Lower leg skin (tissue), 3 donors: Measurements from ENCODE around the gene OAS3.

Experiments
- POLR2A ChIP-seq, 2 donors: fragments of 450-650 bp; IDR thresholded peaks; one replicate each; pipeline ENCODE4 v1.6.1; 2016 to 2017; ENCODE audit warnings: antibody characterized with exemption in 2 of 2, mild to moderate bottlenecking in 1 of 2, moderate library complexity in 1 of 2
- TF ChIP-seq, protein P1 (sequence below), 3 donors: fragments of 450-650 bp; IDR thresholded peaks; one replicate each; pipeline ENCODE4 v1.5.1; 2016; ENCODE audit warnings: antibody characterized with exemption in 3 of 3, mild to moderate bottlenecking in 3 of 3, moderate library complexity in 2 of 3

DNA sequence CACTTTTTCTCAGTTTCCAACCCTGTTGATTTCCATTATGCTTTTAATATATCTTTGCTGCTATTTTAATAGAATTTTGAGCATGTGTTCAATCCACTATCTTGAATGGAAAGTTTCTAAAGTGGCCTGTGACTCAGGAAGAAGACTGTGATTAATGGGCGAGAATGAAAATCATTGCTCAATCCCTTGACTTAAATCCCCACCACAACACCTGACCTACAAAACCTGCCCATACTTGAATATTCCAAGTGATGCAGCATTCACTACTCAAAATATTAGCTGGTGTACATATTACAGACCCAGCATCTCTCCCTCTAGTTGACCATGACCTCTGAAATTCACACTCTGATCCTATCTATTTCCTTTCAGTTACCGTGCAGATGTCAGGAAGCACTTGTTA is 1.3 kb upstream of the OAS3 start:
- TF ChIP-seq POLR2A (IDR thresholded peaks at IDR 0.05) = no peak
- TF ChIP-seq, protein P1, sequence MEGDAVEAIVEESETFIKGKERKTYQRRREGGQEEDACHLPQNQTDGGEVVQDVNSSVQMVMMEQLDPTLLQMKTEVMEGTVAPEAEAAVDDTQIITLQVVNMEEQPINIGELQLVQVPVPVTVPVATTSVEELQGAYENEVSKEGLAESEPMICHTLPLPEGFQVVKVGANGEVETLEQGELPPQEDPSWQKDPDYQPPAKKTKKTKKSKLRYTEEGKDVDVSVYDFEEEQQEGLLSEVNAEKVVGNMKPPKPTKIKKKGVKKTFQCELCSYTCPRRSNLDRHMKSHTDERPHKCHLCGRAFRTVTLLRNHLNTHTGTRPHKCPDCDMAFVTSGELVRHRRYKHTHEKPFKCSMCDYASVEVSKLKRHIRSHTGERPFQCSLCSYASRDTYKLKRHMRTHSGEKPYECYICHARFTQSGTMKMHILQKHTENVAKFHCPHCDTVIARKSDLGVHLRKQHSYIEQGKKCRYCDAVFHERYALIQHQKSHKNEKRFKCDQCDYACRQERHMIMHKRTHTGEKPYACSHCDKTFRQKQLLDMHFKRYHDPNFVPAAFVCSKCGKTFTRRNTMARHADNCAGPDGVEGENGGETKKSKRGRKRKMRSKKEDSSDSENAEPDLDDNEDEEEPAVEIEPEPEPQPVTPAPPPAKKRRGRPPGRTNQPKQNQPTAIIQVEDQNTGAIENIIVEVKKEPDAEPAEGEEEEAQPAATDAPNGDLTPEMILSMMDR (IDR thresholded peaks at IDR 0.05) = no peak
